ENCODE measurements around the gene NEIL1.
"Not testable (repeated sequence)": the region's sequence is repeated elsewhere in the genome, so short reads cannot be mapped to it uniquely, and the experiment has no call there.

DNA sequence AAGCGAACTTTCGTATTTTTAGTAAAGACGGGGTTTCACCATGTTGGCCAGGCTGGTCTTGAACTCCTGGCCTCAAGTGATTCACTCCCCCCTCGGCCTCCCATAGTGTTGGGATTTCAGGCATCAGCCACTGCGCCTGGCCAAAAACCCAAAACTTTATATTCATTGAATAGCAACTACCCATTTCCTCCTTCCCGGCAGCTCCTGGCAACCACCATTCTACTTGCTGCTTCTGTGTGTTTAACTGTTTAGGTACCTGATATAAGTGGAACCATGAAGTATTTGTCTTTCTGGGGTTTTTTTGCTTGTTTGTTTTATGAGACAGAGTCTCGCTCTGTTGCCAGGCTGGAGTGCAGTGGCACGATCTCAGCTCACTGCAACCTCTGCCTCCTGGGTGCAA lies 2.9 kb upstream of the NEIL1 start:
- TF ChIP-seq, protein P1, sequence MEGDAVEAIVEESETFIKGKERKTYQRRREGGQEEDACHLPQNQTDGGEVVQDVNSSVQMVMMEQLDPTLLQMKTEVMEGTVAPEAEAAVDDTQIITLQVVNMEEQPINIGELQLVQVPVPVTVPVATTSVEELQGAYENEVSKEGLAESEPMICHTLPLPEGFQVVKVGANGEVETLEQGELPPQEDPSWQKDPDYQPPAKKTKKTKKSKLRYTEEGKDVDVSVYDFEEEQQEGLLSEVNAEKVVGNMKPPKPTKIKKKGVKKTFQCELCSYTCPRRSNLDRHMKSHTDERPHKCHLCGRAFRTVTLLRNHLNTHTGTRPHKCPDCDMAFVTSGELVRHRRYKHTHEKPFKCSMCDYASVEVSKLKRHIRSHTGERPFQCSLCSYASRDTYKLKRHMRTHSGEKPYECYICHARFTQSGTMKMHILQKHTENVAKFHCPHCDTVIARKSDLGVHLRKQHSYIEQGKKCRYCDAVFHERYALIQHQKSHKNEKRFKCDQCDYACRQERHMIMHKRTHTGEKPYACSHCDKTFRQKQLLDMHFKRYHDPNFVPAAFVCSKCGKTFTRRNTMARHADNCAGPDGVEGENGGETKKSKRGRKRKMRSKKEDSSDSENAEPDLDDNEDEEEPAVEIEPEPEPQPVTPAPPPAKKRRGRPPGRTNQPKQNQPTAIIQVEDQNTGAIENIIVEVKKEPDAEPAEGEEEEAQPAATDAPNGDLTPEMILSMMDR (IDR thresholded peaks at IDR 0.05; ENCODE audit: borderline replicate concordance, extremely low read depth, low read length, poor library complexity, severe bottlenecking), result not testable (repeated sequence)
- TF ChIP-seq EZH2 (IDR thresholded peaks at IDR 0.05; ENCODE audit: borderline replicate concordance, low read depth, low read length, severe bottlenecking), result not testable (repeated sequence)
